ENCODE data around the gene MYH6.
"Not testable (repeated sequence)": the region's sequence is repeated elsewhere in the genome, so short reads cannot be mapped to it uniquely, and the experiment has no call there.

Gene MYH6

GRCh38 chr14:23407516-23408306 lies at the start of gene MYH6:
TSS of gene MYH6 (minus strand) at chr14:23408273. CDS start at chr14:23407223, 1,050 bp downstream.
- no peak for DNase-seq (ENCODE audit: low read depth)

DNA sequence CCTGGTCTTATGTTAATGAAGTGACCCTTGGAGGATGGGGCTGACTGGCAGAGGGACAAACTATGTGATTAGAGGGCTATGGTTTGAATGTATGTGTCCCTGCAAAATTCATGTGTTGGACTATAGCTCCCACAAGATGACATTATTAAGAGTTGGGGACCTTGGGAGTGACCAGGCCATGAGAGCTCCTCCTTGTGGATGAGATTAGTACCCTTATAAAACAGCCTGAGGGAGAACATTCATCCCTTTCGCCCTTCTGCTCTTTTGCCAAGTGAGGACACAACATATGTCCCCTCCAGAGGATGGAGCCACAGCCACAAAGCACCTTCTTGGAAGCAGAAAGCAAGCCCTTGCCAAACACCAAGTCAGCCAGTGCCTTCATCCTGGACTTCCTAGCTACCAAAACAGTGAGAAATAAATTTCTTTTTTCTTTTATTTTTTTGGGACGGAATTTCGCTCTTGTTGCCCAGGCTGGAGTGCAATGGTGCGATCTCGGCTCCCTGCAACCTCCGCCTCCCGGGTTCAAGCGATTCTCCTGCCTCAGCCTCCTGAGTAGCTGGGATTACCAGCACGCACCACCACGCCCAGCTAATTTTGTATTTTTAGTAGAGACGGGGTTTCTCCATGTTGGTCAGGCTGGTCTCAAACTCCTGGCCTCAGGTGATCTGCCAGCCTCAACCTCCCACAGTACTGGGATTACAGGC lies 49.0 kb upstream of the MYH6 start:
- not testable (repeated sequence) for DNase-seq (ENCODE audit: low read depth)

DNA sequence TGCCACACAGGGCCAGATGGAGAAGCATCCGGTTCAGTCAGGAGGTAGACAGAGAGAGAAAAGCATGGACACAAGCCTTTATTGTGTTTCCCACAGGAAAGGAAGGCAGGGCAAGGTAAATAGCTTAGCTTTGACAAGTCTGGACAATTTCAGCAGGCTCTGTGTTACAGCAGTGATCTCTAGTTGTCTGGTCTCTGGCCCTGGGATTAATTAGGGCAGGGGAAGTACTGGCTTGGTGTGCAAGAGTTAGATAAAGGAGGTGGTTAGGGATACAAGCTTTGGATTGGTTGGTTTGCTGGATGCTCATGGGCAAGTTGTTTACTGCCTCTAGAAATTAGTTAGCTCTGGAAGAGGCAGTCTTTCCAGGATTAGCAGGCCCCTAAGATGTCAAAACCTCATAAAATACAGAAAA lies 46.4 kb upstream of the MYH6 start:
- no peak for DNase-seq (ENCODE audit: low read depth)

DNA sequence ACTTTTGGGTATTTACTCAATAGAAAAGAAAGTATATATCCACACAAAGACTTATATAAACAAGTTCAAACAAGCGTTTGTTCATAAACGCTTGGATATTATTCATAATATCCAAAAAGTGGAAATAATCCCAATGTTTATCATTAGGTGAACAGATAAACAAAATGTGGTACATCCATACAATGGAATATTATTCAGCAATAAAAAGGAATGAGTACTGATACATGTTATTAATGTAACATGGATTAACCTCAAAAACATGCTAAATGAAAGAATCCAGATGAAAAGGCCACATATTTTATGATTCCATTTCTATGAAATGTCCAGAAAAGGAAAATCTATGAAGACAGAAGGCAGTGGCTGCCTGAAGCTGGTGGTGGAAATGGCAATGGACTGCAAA lies 44.2 kb upstream of the MYH6 start:
- no peak for DNase-seq (ENCODE audit: low read depth)

DNA sequence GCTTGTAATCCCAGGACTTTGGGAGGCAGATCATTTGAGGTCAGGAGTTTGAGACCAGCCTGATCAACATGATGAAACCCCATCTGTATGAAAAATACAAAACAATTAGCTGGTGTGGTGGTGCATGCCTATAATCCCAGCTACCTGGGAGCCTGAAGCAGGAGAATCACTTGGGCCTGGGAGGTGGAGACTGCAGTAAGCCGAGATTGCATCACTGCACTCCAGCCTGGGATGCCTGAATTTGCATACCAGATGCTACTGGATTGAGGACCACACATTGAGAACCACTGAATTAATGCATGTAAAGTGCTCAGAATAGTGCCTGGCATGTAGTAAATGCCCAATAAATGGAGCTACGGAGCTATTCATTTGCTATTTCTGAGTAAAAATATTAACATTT lies 42.3 kb upstream of the MYH6 start:
- no peak for DNase-seq (ENCODE audit: low read depth)

GRCh38 chr14:23449314-23449713 lies 41.2 kb upstream of the MYH6 start:
- DNase-seq (ENCODE audit: low read depth), result no peak

- no peak for DNase-seq (ENCODE audit: low read depth)
Measured at GRCh38 chr14:23447361-23448350, 39.6 kb upstream of the MYH6 start.

DNA sequence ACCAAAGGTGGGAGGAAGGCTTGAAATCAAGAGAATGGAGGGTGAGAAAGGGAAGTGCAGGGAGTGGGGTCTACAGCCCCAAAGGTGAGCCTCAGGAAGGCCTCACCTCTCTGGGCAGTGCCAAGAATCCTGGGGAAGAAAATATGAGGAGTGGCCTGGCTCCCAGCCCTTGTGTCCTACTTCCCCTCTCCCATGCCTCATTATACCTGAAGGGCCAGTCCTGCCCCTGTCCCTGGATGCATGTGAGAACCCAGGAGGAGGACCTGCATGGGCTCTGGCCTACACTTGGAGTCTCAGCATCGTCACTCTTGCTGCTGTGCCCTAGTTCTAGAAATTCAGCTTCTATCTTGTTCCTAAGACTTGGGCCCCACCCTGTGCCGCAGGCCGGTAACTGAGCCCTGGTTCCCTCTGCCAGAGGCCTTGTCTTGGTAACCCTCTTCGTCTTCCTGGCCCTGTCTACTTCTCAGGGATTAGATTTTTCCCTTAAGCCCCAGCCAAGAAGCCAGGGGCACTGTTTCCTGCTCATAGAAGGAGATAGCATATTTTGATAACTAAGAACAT lies 38.3 kb upstream of the MYH6 start:
- DNase-seq (ENCODE audit: low read depth), result no peak

- no peak for DNase-seq (ENCODE audit: low read depth)
Measured at GRCh38 chr14:23445773-23446172, 37.7 kb upstream of the MYH6 start.

- DNase-seq (ENCODE audit: low read depth), result no peak
Measured at GRCh38 chr14:23444314-23444713, 36.2 kb upstream of the MYH6 start.

DNA sequence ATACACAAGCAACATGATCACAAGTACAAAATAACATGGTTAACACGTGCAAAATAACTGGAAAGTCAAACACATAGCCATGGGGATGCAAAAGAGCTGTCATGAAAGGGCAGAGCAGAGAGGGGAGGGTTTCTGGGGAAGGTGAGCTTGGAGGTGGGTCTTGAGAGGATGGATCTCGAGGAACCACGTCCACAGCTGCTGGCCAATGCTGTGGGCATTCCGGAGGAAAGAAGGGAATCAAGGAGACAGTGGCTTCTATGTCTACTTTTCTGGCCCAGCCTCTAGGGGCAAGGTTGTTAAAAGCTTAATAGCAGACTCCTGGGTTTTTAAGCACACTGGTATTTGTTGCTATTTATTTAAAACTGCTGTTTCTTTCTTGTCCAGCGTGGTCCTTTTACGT lies 35.8 kb upstream of the MYH6 start:
- DNase-seq (ENCODE audit: low read depth), result no peak

DNA sequence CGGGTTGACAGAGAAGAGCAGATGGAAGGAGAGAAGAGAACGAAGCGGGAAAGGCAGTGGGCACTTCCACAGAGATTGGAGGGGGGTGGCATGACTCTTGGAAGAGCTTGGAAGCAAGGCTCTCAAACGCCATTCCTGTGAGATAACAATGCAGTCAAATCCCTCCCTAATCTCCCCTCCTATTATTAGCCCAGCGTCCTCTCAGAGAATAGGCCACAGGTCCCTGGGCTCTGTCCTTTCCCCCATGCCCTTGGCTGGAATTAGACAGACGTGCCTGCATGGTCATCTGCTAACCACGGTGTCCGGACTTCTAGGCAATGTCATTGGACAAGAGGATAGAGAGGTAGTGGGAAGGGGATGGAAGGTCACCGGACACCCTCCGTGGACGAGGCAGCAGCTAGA lies 35.3 kb upstream of the MYH6 start:
- no peak for DNase-seq (ENCODE audit: low read depth)

- DNase-seq (ENCODE audit: low read depth), result no peak
Measured at GRCh38 chr14:23442721-23443356, 34.8 kb upstream of the MYH6 start.

DNA sequence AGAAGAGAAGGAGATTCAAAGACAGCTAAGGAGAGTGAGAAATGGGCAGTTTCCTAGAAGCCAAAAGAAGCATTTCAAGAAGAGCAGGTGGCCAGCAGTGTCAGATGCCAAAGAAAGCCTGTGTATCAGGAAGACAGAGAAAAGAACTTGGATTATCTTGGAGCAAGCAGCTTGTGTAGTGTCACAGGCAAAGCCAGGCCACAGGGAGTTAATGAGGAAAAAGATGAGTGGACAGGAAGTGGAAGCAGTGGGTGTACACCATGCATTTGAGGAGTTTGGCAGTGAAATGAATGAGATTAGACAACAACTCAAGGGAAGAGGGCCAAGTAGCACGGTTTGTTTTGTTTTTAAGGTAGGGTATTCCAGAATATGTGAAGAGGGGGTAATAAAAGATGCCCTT lies 33.0 kb upstream of the MYH6 start:
- no peak for DNase-seq (ENCODE audit: low read depth)

- DNase-seq (ENCODE audit: low read depth), result no peak
Measured at GRCh38 chr14:23439107-23439835, 31.2 kb upstream of the MYH6 start.

DNA sequence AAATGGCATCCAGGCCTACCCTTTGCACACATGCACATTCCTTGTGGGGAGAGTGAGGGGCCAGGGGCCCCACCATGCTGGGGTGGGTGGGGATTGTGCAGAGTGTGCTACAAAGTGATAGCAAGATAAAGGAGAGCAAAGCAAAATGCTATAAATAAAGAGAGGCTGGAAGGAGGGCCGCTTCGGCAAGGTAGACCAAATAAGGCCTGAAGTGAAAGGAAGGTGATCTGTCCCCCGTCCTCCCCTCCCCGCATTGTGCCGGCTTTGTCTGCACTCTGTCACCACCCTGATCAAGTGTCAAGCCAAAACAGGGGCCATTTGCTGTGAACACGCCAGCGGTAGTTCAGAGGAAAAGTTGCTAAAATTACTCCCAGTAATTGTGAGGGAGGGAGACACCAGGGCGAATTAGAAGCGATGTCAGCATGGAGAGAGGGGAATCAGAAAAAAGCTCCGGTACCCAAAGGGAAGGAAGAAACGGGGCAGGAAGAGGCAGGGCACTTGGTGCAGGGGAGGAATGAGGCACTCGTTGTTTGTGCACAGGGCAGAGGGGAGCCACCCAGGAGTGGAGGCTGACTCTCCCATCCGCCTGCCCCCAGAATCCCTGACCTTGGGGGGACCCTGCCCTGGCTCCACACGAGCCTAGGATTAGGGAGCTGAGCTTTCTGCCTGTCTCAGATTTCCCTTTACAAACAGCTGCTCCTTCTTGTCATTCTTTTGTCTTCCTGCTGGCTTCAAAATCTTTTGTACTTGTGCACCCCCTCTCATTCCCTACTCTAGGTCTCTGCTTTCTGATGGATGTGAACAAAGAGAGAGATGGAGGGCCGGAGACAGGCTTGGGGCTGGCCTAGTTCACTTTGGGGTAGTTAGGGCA lies 30.3 kb upstream of the MYH6 start:
- DNase-seq (ENCODE audit: low read depth), result no peak

DNA sequence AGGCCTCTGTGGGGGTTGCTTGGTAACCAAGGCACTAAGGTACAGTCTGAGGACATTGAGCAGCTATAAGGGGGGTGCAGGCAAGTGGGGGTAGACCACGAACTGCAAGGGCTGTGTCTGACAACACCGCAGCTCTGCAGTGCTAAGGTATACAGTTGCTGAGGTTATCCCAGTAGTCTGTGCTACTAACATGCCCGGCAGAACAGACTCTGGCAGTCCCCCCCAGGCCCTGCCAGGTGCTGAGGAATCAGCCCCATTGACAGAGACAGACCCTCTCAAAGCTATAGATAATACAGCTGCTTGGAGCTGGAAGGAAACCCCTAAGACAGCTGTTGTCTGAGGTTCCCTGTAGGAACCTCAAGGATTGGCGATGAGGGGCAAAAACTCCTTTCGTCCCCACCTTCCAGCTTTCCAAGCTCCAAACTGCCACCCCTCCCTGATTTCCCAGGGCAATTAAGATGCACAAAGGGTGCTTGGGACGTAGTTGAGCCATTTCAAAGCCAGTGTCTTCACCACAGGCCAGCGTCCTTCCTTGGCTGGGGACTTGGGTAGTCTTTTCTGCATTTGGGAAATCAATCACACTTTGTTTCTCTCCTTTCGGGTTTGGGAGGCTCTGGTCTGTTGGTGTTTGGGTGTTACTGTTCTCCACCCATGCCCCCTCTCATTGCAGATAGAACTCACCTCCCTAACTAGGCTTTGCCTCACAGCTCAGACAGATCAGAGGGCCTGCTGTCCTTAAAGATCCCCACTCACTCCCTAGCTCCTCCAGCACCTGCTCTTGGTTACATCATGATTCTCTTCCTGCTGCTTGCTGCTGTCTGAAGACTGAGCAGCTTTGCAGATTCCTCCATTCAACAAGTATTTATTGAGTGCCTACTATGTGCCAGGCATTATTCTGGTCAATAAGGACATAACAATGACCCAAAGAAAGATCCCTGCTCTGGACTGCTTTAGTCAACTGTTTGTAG lies 29.3 kb upstream of the MYH6 start:
- DNase-seq (ENCODE audit: low read depth), result no peak

- no peak for DNase-seq (ENCODE audit: low read depth)
Measured at GRCh38 chr14:23436327-23437132, 28.5 kb upstream of the MYH6 start.

All from activated T-helper 9 cell treated with anti-CD3 and anti-CD28 coated beads, Interleukin-2, amount 50 U/mL, for 16 hours (primary cell).